H1 (cell line): ENCODE measurements around the gene PRRG1. TPM values are rescaled to one million over a fixed set of nuclear protein-coding genes. Genes with fewer than 3 reads are reported as not detected.
A peak's percentile ranks its signal among the peaks of the same experiment; 100 is the strongest.

ENCODE experiments used
- CTCF ChIA-PET: fragments of 300-600 bp; sonication (Branson Sonifier 250); formaldehyde crosslinking; loops from one replicate; lab custom pipeline; 2021; ENCODE audit not compliant: partially characterized antibody; lab: Charles Lee
- POLR2A ChIA-PET: fragments of 300-600 bp; sonication (Branson Sonifier 250); formaldehyde crosslinking; loops from one replicate; lab custom pipeline; 2021; ENCODE audit warnings: inconsistent platforms; ENCODE audit not compliant: partially characterized antibody; lab: Charles Lee
- DNase-seq, 2 experiments: peaks; one replicate each; pipeline versions ENCODE4 v3.0.0 to v3.0.0-alpha.2; 2010 to 2022; ENCODE audit warnings: low spot score in 2 of 2, low read depth in 1 of 2, mixed read lengths in 1 of 2
- FAIRE-seq: peaks from 2 replicates; lab custom pipeline; 2011; peaks lifted over from hg19 to GRCh38; lab: Jason Lieb, UNC
- H2AFZ ChIP-seq: 2 replicates; pipeline ENCODE4 v1.8.1; 2012; ENCODE audit warnings: low read length, inconsistent platforms
- H2AK5ac ChIP-seq: 2 replicates; pipeline ENCODE4 v1.6.1; 2013; ENCODE audit warnings: low read depth, low read length
- H2BK120ac ChIP-seq: replicated peaks from 2 replicates; pipeline ENCODE3; 2013; ENCODE audit warnings: low read depth, low read length, inconsistent platforms
- H2BK12ac ChIP-seq: 2 replicates; pipeline ENCODE4 v1.6.1; 2013; ENCODE audit warnings: low read depth, low read length
- H2BK15ac ChIP-seq: 2 replicates; pipeline ENCODE4 v1.6.1; 2013; ENCODE audit warnings: low read length
- H2BK20ac ChIP-seq: 2 replicates; pipeline ENCODE4 v1.6.1; 2013; ENCODE audit warnings: low read length
- H2BK5ac ChIP-seq: 2 replicates; pipeline ENCODE4 v1.6.1; 2013; ENCODE audit warnings: low read depth, low read length
- H3K14ac ChIP-seq: 2 replicates; pipeline ENCODE4 v1.6.1; 2013; ENCODE audit warnings: inconsistent platforms; ENCODE audit not compliant: insufficient read length
- H3K18ac ChIP-seq: 2 replicates; pipeline ENCODE4 v1.6.1; 2013; ENCODE audit warnings: low read length; ENCODE audit errors: extremely low read depth
- H3K23ac ChIP-seq: 2 replicates; pipeline ENCODE4 v1.6.1; 2013; ENCODE audit warnings: inconsistent platforms; ENCODE audit not compliant: insufficient read length
- H3K23me2 ChIP-seq: 2 replicates; pipeline ENCODE4 v1.6.1; 2013; ENCODE audit warnings: low read depth, low read length
- H3K27ac ChIP-seq: 2 replicates; pipeline ENCODE4 v1.6.1; 2011; ENCODE audit warnings: low read depth, low read length, inconsistent platforms
- H3K27me3 ChIP-seq, 4 experiments: replicated peaks in 1 of 4; 1 replicate in 1 of 4; 2 replicates in 3 of 4; pipeline versions ENCODE4 v1.6.1 to v1.8.1; 2011 to 2013; ENCODE audit warnings: low read length in 3 of 4, mild to moderate bottlenecking in 3 of 4, inconsistent platforms in 2 of 4, mixed read lengths in 2 of 4, moderate library complexity in 1 of 4; ENCODE audit not compliant: control insufficient read depth in 3 of 4, insufficient read depth in 3 of 4; ENCODE audit errors: extremely low read depth in 1 of 4
- H3K36me3 ChIP-seq, 4 experiments: 2 replicates each; pipeline versions ENCODE4 v1.6.1 to v1.8.1; 2011 to 2013; ENCODE audit warnings: mild to moderate bottlenecking in 4 of 4, low read length in 3 of 4, moderate library complexity in 2 of 4, control low read depth in 1 of 4, inconsistent platforms in 1 of 4; ENCODE audit not compliant: insufficient read depth in 4 of 4, control insufficient read depth in 2 of 4
- H3K4ac ChIP-seq: replicated peaks from 2 replicates; pipeline ENCODE3; 2013; ENCODE audit warnings: low read length, low read depth, mixed read lengths, inconsistent platforms; ENCODE audit not compliant: insufficient read length
- H3K4me1 ChIP-seq, 4 experiments: replicated peaks in 1 of 4; 1 replicate in 1 of 4; 2 replicates in 3 of 4; pipeline versions ENCODE4 v1.6.1 to v1.8.1; 2011 to 2013; ENCODE audit warnings: low read length in 3 of 4, inconsistent platforms in 2 of 4, mixed read lengths in 1 of 4; ENCODE audit not compliant: insufficient read depth in 4 of 4, control insufficient read depth in 3 of 4
- H3K4me2 ChIP-seq, 2 experiments: 2 replicates each; pipeline versions ENCODE4 v1.6.1 to v1.8.1; 2011 to 2013; ENCODE audit warnings: low read depth in 2 of 2, low read length in 2 of 2, control low read depth in 1 of 2, inconsistent platforms in 1 of 2, mild to moderate bottlenecking in 1 of 2; ENCODE audit not compliant: insufficient read depth in 1 of 2
- H3K4me3 ChIP-seq, 4 experiments: fragments of 200-600, 300-600 bp in 1 of 4; sonication (generic), shearing (Covaris generic), sonication (Bioruptor Twin) in 1 of 4; 2 replicates each; pipeline versions ENCODE4 v1.5.1 to v1.8.1; 2011 to 2016; ENCODE audit warnings: low read length in 4 of 4, low read depth in 3 of 4, control low read depth in 2 of 4, inconsistent platforms in 2 of 4, mild to moderate bottlenecking in 2 of 4, mixed read lengths in 1 of 4, moderate library complexity in 1 of 4; ENCODE audit not compliant: insufficient read depth in 2 of 4; ENCODE audit errors: extremely low read depth in 1 of 4
- H3K56ac ChIP-seq: replicated peaks from 2 replicates; pipeline ENCODE3; 2013; ENCODE audit warnings: low read depth, mild to moderate bottlenecking, mixed read lengths, low read length, inconsistent platforms; ENCODE audit not compliant: insufficient read length
- H3K79me1 ChIP-seq: 2 replicates; pipeline ENCODE4 v1.6.1; 2013; ENCODE audit warnings: low read depth, low read length, control low read depth
- H3K79me2 ChIP-seq, 2 experiments: 2 replicates each; pipeline versions ENCODE4 v1.6.1 to v1.8.1; 2012 to 2013; ENCODE audit warnings: low read length in 2 of 2, mild to moderate bottlenecking in 2 of 2, inconsistent platforms in 1 of 2; ENCODE audit not compliant: insufficient read depth in 2 of 2, control insufficient read depth in 1 of 2
- H3K9ac ChIP-seq, 4 experiments: replicated peaks in 1 of 4; 1 replicate in 1 of 4; 2 replicates in 3 of 4; pipeline versions ENCODE4 v1.6.1 to v1.8.1; 2011 to 2013; ENCODE audit warnings: low read depth in 3 of 4, low read length in 3 of 4, control low read depth in 2 of 4, mild to moderate bottlenecking in 2 of 4, moderate library complexity in 2 of 4, inconsistent platforms in 1 of 4; ENCODE audit errors: extremely low read depth in 1 of 4
- H3K9me3 ChIP-seq, 2 experiments: 2 replicates each; pipeline versions ENCODE4 v1.6.1 to v1.8.1; 2012 to 2013; ENCODE audit warnings: mild to moderate bottlenecking in 2 of 2, moderate library complexity in 2 of 2, control low read depth in 1 of 2, inconsistent platforms in 1 of 2, low read depth in 1 of 2, low read length in 1 of 2, mixed read lengths in 1 of 2; ENCODE audit not compliant: insufficient read depth in 2 of 2
- H4K20me1 ChIP-seq, 2 experiments: replicated peaks in 1 of 2; 2 replicates each; pipeline versions ENCODE3 to v1.8.1; 2011 to 2013; ENCODE audit warnings: inconsistent platforms in 2 of 2, low read length in 2 of 2, mild to moderate bottlenecking in 1 of 2; ENCODE audit not compliant: insufficient read depth in 2 of 2, control insufficient read depth in 1 of 2
- H4K5ac ChIP-seq: 2 replicates; pipeline ENCODE4 v1.6.1; 2013; ENCODE audit warnings: low read length, low read depth, mixed read lengths, inconsistent platforms; ENCODE audit not compliant: insufficient read length
- H4K8ac ChIP-seq: 2 replicates; pipeline ENCODE4 v1.8.0; 2013; ENCODE audit warnings: mild to moderate bottlenecking, moderate library complexity, low read length, inconsistent platforms; ENCODE audit not compliant: insufficient read depth; ENCODE audit errors: extremely low read depth
- H4K91ac ChIP-seq: replicated peaks from 2 replicates; pipeline ENCODE3; 2013; ENCODE audit warnings: low read length, mixed read lengths, inconsistent platforms; ENCODE audit not compliant: insufficient read length
- BCL11A ChIP-seq, 2 experiments: IDR thresholded peaks; one replicate each; pipeline ENCODE4 v1.6.1; 2011; ENCODE audit warnings: low read depth in 2 of 2, low read length in 2 of 2, mild to moderate bottlenecking in 2 of 2
- CTBP2 ChIP-seq: IDR thresholded peaks from 2 replicates; pipeline ENCODE4 v1.7.0; 2011; ENCODE audit warnings: borderline replicate concordance, mild to moderate bottlenecking, moderate library complexity, mixed read lengths, low read length; ENCODE audit not compliant: insufficient read depth, insufficient read length
- KDM4A ChIP-seq: IDR thresholded peaks from one replicate; pipeline ENCODE4 v1.7.1; 2012; ENCODE audit warnings: low read depth, mild to moderate bottlenecking, moderate library complexity, low read length, inconsistent platforms; ENCODE audit not compliant: severe bottlenecking
- PHF8 ChIP-seq: fragments of 200-600 bp; sonication (generic); conservative IDR thresholded peaks from 2 replicates; pipeline ENCODE4 v1.7.1; 2012; ENCODE audit warnings: low read depth, mild to moderate bottlenecking, inconsistent platforms, low read length, moderate library complexity
- RBBP5 ChIP-seq: IDR thresholded peaks from 2 replicates; pipeline ENCODE4 v1.7.1; 2012; ENCODE audit warnings: low read depth, mild to moderate bottlenecking, inconsistent platforms, low read length, moderate library complexity, borderline replicate concordance
- RFX5 ChIP-seq: IDR thresholded peaks from 2 replicates; pipeline ENCODE4 v1.6.1; 2011; ENCODE audit warnings: low read depth, low read length, improper control_type of control experiment, borderline replicate concordance
- TBP ChIP-seq: IDR thresholded peaks from 2 replicates; pipeline ENCODE4 v1.6.1; 2011; ENCODE audit warnings: low read depth, low read length, improper control_type of control experiment
- TCF12 ChIP-seq: IDR thresholded peaks from 2 replicates; pipeline ENCODE4 v1.6.1; 2011; ENCODE audit warnings: low read depth, mild to moderate bottlenecking, low read length
- WGBS, 2 experiments: shearing (Covaris generic) in 1 of 2; methylation state at CpG; one replicate each; pipeline versions ENCODE4 v1.1.6 to v1.1.7; 2013 to 2015; ENCODE audit warnings: low lambda C conversion rate in 2 of 2, mixed read lengths in 2 of 2, inconsistent platforms in 1 of 2, low coverage in 1 of 2, missing lambda C conversion rate in 1 of 2; ENCODE audit not compliant: insufficient replicate concordance in 2 of 2, insufficient coverage in 1 of 2, insufficient read length in 1 of 2; ENCODE audit errors: extremely low coverage in 1 of 2, missing lambda C conversion rate in 1 of 2; 5-methylcytosine and 5-hydroxymethylcytosine counted together
- long read RNA-seq, 2 experiments: library from RNA in 1 of 2; library from capped mRNA in 1 of 2; stranded (forward); transcript quantifications; one replicate each; pipeline ENCODE4 v2.0.0, GENCODE V29; 2021; ENCODE audit warnings: inconsistent platforms in 1 of 2
- polyA minus RNA-seq, 3 experiments: library from RNA; depleted of rRNA, polyadenylated mRNA; stranded (reverse); fragments of >200 nt; gene quantifications; 1 replicate in 2 of 3; 2 replicates in 1 of 3; pipeline ENCODE4 v1.2.3, GENCODE V29; 2011
- polyA plus RNA-seq, 7 experiments: library from polyadenylated mRNA; depleted of rRNA in 3 of 7; stranded (reverse) in 5 of 7; unstranded in 2 of 7; fragments of >200 nt in 5 of 7; fragments of 200-250 nt in 2 of 7; gene quantifications; 1 replicate in 5 of 7; 2 replicates in 1 of 7; 4 replicates in 1 of 7; pipeline versions ENCODE4 v1.2.1 to v1.2.3, GENCODE V29; 2011 to 2013; ENCODE audit warnings: missing spikeins in 2 of 7, mixed read lengths in 2 of 7
- total RNA-seq: library from RNA; stranded (reverse); fragmentation: NEBNext Ultra II Directional; extraction: Animal tissue kit (Norgen Biotek cat#: 25700); gene quantifications from 2 replicates; pipeline ENCODE4 v1.2.1, GENCODE V29; 2021

The PRRG1 gene
- 8.1 and 10.2 TPM in 2 replicates for total RNA-seq
- 7.4 and 10.5 TPM in 2 replicates for polyA plus RNA-seq (2011; rRNA removed)
- polyA plus RNA-seq (2011; cell fraction: cytosol; rRNA removed), result 5.7 TPM
- polyA plus RNA-seq (2011; cell fraction: nucleus; rRNA removed), result 8.7 TPM
- polyA plus RNA-seq (2012, experiment 1 of 2), result 4.5 to 7.1 TPM (median 5.3 TPM) in 4 replicates
- 0.85 TPM for polyA plus RNA-seq (2012, experiment 2 of 2)
- 5.9 TPM for polyA plus RNA-seq (2013, experiment 1 of 2)
- 7.4 TPM for polyA plus RNA-seq (2013, experiment 2 of 2)
- polyA minus RNA-seq (2011; rRNA and poly(A)+ RNA removed), result 17.4 and 22.5 TPM in 2 replicates
- 7.3 TPM for polyA minus RNA-seq (2011; cell fraction: cytosol; rRNA and poly(A)+ RNA removed)
- polyA minus RNA-seq (2011; cell fraction: nucleus; rRNA and poly(A)+ RNA removed), result 14.5 TPM
- long read RNA-seq, experiment 1, full-length matches to known transcripts, result 2 of 2 reads
- long read RNA-seq, experiment 1, partial matches to known transcripts, result 0 of 2 reads
- long read RNA-seq, experiment 1, other reads (novel, unspliced or antisense), result 0 of 2 reads
- long read RNA-seq, experiment 2, full-length matches to known transcripts, result 1 of 1 reads
- long read RNA-seq, experiment 2, partial matches to known transcripts, result 0 of 1 reads
- long read RNA-seq, experiment 2, other reads (novel, unspliced or antisense), result 0 of 1 reads

- H3K4me1 ChIP-seq, result peaks cover 0 to 4% (median 0%) of the 10 kb centered on the region in 4 experiments; a peak in 2 of 7 replicates
- H3K9ac ChIP-seq, result peak within 1 kb of the TSS in 3 of 4 experiments; percentile 45 to 71 (median 62); a peak in 6 of 7 replicates
- no peak within 1 kb of the TSS for H3K14ac ChIP-seq
- ChIA-PET POLR2A (interaction anchor here (0.7 to 1.1 kb wide), 2 partner anchors 11 to 978 kb away, joined by 3 read pairs; partner anchors contain the start of gene RPGR), CTCF (interaction anchor here (0.6 kb wide), 1 partner anchor 125 kb away, joined by 3 read pairs; no protein-coding TSS in a partner anchor)
- H2BK12ac ChIP-seq, result no peak within 1 kb of the TSS
- no peak within 1 kb of the TSS for H2BK20ac ChIP-seq
- H4K5ac ChIP-seq, result no peak within 1 kb of the TSS
- H3K23me2 ChIP-seq, result no peaks in the 10 kb centered on the region; the same call in 1 of the 2 replicates
- no peaks in the 10 kb centered on the region for H3K79me1 ChIP-seq
- no peaks in the 10 kb centered on the region for H3K27me3 ChIP-seq
- no peaks in the 10 kb centered on the region for H3K9me3 ChIP-seq
- no peak within 1 kb of the TSS for H3K23ac ChIP-seq
- no peak within 1 kb of the TSS for H2BK15ac ChIP-seq
- FAIRE-seq (no peak), DNase-seq (peak; percentile 41 to 73)
- no peak within 1 kb of the TSS for H2BK5ac ChIP-seq
- peak within 1 kb of the TSS; percentile 75 to 77 for H3K4me2 ChIP-seq
- peak within 1 kb of the TSS; percentile 64 to 86 (median 75) for H3K4me3 ChIP-seq
- peak within 1 kb of the TSS; percentile 71 for H3K18ac ChIP-seq
- H4K91ac ChIP-seq, result no peak within 1 kb of the TSS
- 5% methylated on average over 24 of the region's 61 CpGs; no CpG with 5 or more reads in 1 of the 2 experiments for WGBS, 2 experiments
- H3K27ac ChIP-seq, result no peak within 1 kb of the TSS
- H3K79me2 ChIP-seq, result peaks cover 0 to 41% of the 10 kb centered on the region in 2 experiments; a peak in 2 of 4 replicates
- no peak within 1 kb of the TSS for H2AFZ ChIP-seq
- no peaks in the 10 kb centered on the region for H4K20me1 ChIP-seq
- no peak within 1 kb of the TSS for H4K8ac ChIP-seq
- no peak within 1 kb of the TSS for H2BK120ac ChIP-seq
- no peaks in the 10 kb centered on the region for H3K36me3 ChIP-seq
- no peak within 1 kb of the TSS for H2AK5ac ChIP-seq
- no peak within 1 kb of the TSS for H3K4ac ChIP-seq
- H3K56ac ChIP-seq, result peak within 1 kb of the TSS; percentile 16
- TF ChIP-seq RFX5, result no peak
- no peak for TF ChIP-seq BCL11A (IDR thresholded peaks at IDR 0.05; ENCODE audit: low read depth in 2 of 2, low read length in 2 of 2)
- peak; percentile 76 for TF ChIP-seq KDM4A
- TF ChIP-seq PHF8, result 0 out of 2 replicates have a peak, but pooled peaks have one; percentile 42
- 0 out of 2 replicates have a peak, but pooled peaks have one; percentile 10 for TF ChIP-seq TBP
- no peak for TF ChIP-seq TCF12
- TF ChIP-seq RBBP5, result peak; percentile 49; the same call in 1 of the 2 replicates
- no peak for TF ChIP-seq CTBP2
These were observed at the start of gene PRRG1 for GRCh38 chrX:37349221-37350033. PRRG1 (plus strand) TSS chrX:37349364; CDS start chrX:37406250, 56,886 bp downstream.
